ENCODE data around the gene CCDC167. TPM values are rescaled to one million over a fixed set of nuclear protein-coding genes. Genes with fewer than 3 reads are reported as not detected.

CCDC167 gene
- total RNA-seq, 4 donors from 2014 or later, result 16.4 to 77.8 (median 41.6) TPM

DNA sequence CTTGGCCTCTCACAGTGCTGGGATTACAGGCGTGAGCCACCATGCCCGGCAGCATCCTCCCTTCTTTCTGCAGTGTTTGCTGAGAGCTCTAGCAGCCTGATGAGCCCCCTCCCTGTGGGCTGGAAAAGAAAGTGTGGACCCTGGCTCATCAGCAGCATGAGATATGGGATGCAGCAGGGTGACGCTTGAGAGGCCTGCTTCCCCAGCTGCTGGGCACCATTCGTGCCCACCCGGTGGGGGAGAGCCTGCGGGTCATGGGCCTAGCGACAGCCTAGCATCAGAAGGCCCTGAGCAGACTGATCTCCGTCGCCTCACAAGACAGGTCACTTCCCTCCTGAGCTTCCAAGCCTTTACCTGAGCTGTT lies 16.0 kb upstream of the CCDC167 start:
- Histone ChIP-seq H3K4me1 (peaks cover 12 to 42% (median 25%) of the 10 kb centered on the region in 3 donors), H3K27me3 (peaks cover 0 to 56% (median 0%) of the 10 kb centered on the region in 4 donors), H3K9me3 (no peaks in the 10 kb centered on the region), H3K4me3 (peak overlapping the region in 2 of 4 donors; percentile 9 to 40), H3K27ac (peak overlapping the region; percentile 6 to 67 (median 48)), H3K36me3 (no peaks in the 10 kb centered on the region)
- TF ChIP-seq CTCF (IDR thresholded peaks at IDR 0.05) (no peak), POLR2A (IDR thresholded peaks at IDR 0.05) (no peak)
- DNase-seq, result no peak
- 43 to 88% methylated on average over 2 to 6 of the region's 9 CpGs for whole genome bisulfite sequencing, 2 donors
- intact Hi-C loops (cut with DNase I), result no loop called here

GRCh38 chr6:37514837-37515236 lies 15.1 kb upstream of the CCDC167 start:
- Histone ChIP-seq H3K4me1 (peaks cover 12 to 42% (median 25%) of the 10 kb centered on the region in 3 donors), H3K4me3 (no peak overlapping the region), H3K27me3 (peaks cover 0 to 56% (median 0%) of the 10 kb centered on the region in 4 donors), H3K27ac (peak overlapping the region in 2 of 4 donors; percentile 36 to 58), H3K36me3 (no peaks in the 10 kb centered on the region), H3K9me3 (no peaks in the 10 kb centered on the region)
- intact Hi-C loops (cut with DNase I), result no loop called here
- 67 to 89% methylated on average over 3 to 5 of the region's 7 CpGs for WGBS, 2 donors
- TF ChIP-seq POLR2A (IDR thresholded peaks at IDR 0.05), result no peak
- TF ChIP-seq CTCF (IDR thresholded peaks at IDR 0.05), result no peak
- no peak for DNase-seq

DNA sequence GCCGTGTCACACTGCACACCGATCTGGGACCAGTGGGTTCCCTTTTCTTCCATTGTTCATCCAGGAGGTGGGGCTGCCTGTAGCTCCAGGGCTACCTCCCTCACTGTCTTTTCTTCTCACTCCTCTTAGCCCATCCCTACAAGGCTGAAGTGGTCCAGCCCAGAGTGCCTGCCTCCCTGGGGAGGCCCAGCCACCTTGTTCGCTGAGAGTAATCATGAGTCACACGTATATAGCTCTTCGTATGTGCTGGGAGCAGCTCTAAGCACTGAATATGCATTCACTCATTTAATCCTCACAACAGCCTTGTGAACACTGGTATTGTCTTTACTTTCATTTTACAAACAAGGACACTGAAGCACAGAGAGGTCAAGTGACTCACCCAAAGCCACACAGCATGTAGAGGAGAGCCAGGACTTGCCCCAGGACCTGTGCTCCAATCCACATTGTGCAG lies 14.7 kb upstream of the CCDC167 start:
- H3K4me3 ChIP-seq, result no peak overlapping the region
- H3K9me3 ChIP-seq, result no peaks in the 10 kb centered on the region
- TF ChIP-seq CTCF (IDR thresholded peaks at IDR 0.05), result no peak
- no peak for TF ChIP-seq POLR2A (IDR thresholded peaks at IDR 0.05)
- peaks cover 0 to 56% (median 0%) of the 10 kb centered on the region in 4 donors for H3K27me3 ChIP-seq
- H3K27ac ChIP-seq, result peak overlapping the region in 2 of 4 donors; percentile 36 to 58
- no peak for DNase-seq
- intact Hi-C loops (cut with DNase I), result no loop called here
- peaks cover 12 to 42% (median 25%) of the 10 kb centered on the region in 3 donors for H3K4me1 ChIP-seq
- H3K36me3 ChIP-seq, result no peaks in the 10 kb centered on the region
- 38 to 42% methylated on average over 5 of the region's 5 CpGs for WGBS, 2 donors

DNA sequence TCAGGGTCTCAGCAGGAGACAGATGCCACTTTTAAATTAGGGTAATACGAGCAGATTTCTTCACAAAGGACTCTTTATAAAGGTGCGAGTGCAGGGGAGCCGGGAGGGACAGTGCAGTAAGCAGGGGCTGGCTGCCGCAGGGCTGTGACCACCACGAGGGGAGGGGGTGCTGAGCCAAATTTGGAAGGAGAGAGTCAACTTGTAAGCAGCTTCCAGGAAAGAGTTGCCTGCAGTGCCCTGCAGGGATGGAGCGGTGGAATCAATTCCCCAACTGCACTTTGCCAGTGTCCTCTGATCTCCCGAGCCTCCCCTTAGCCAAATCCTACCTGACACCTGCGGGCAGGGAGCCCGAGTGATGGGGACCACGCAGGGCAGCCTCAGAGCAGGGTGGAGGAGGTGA lies 13.9 kb upstream of the CCDC167 start:
- H3K4me1 ChIP-seq, result peaks cover 12 to 42% (median 25%) of the 10 kb centered on the region in 3 donors
- WGBS, 2 donors, result 39 to 54% methylated on average over 10 of the region's 10 CpGs
- H3K9me3 ChIP-seq, result no peaks in the 10 kb centered on the region
- H3K27me3 ChIP-seq, result peaks cover 0 to 56% (median 0%) of the 10 kb centered on the region in 4 donors
- TF ChIP-seq CTCF (IDR thresholded peaks at IDR 0.05) (no peak), POLR2A (IDR thresholded peaks at IDR 0.05) (no peak)
- no peaks in the 10 kb centered on the region for H3K36me3 ChIP-seq
- intact Hi-C loops (cut with DNase I), result no loop called here
- no peak overlapping the region for H3K4me3 ChIP-seq
- DNase-seq, result no peak
- H3K27ac ChIP-seq, result no peak overlapping the region

GRCh38 chr6:37513155-37513554 lies 13.5 kb upstream of the CCDC167 start:
- Histone ChIP-seq H3K4me1 (peaks cover 12 to 42% (median 25%) of the 10 kb centered on the region in 3 donors), H3K36me3 (no peaks in the 10 kb centered on the region), H3K27ac (no peak overlapping the region), H3K9me3 (no peaks in the 10 kb centered on the region), H3K4me3 (no peak overlapping the region), H3K27me3 (peaks cover 0 to 56% (median 0%) of the 10 kb centered on the region in 4 donors)
- DNase-seq, result no peak
- intact Hi-C loops (cut with DNase I), result no loop called here
- TF ChIP-seq CTCF (IDR thresholded peaks at IDR 0.05), result no peak
- no peak for TF ChIP-seq POLR2A (IDR thresholded peaks at IDR 0.05)
- WGBS, 2 donors, result 82% methylated on average over 6 of the region's 9 CpGs; no CpG with 5 or more reads in 1 of the 2 donors

Measured in esophagus squamous epithelium (tissue), 5 donors.